Inflammatory macrophage treated with lipopolysaccharide for 1 hour (primary cell): ENCODE data around the gene SLC29A1.
A peak's percentile ranks its signal among the peaks of the same experiment; 100 is the strongest.

ENCODE experiments used
- DNase-seq, 2 donors: peaks; one replicate each; pipeline ENCODE4 v3.0.0-alpha.2; 2020 to 2022

The SLC29A1 gene

DNA sequence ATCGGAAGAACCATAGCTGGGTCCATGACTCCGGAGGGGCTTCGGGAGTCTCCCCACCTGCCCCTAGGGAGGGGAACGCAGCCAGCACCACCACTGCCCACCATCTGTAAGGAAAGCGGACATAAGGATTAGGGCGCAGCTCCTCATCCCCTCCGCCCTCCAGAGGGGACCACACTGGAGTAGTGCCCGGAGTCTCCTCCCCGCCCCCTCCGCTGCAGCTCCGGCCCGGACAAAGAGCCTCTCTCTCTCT is 33.3 kb downstream of the SLC29A1 start:
- peak in 1 of 2 donors; percentile 18 for DNase-seq

DNA sequence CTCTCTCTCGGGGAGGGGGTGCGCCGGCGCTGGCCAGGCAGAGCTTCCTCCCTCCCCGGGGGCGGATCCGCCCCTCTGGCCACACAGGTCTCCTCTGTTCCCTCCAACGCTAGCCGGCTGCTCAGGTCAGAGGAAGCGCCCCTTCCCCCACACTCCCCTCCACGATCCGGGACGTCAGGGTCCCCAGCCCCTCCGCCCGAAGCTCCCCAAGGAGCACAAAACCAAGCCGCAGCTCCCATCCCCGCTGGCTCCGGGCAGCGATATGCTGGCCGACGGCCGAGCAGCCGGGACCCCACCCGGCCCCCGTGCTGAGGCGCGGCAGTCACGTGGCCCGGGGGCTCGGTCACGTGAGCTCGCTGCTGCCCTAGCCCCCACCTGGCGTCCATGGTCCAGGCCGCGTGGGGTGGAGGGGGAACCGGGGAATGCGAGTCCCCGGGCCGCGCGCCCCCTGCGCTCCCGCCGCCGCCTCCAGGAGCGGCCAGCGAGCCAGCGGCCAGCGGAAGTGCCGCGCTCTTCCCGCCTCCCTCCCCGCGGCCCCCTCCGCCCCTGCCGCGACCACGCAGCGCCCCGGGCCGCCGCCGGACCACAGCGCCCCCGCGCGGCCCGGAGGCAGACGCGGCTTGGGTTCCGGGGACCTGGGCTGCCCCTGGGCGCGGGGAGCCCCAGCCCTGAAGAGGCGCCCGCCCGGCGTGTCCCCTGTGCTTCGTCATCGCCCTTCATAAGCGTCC is 33.8 kb downstream of the SLC29A1 start, which contains the start of gene SLC35B2:
Gene SLC35B2 (minus strand): TSS at position 504 of the 728 bp plus-strand sequence. CDS start 118 bp downstream, at position 386.
- peak in 1 of 2 donors; percentile 63 for DNase-seq

- peak; percentile 67 to 86 for DNase-seq
Measured at GRCh38 chr6:44257753-44258324, 34.4 kb downstream of the SLC29A1 start.

DNA sequence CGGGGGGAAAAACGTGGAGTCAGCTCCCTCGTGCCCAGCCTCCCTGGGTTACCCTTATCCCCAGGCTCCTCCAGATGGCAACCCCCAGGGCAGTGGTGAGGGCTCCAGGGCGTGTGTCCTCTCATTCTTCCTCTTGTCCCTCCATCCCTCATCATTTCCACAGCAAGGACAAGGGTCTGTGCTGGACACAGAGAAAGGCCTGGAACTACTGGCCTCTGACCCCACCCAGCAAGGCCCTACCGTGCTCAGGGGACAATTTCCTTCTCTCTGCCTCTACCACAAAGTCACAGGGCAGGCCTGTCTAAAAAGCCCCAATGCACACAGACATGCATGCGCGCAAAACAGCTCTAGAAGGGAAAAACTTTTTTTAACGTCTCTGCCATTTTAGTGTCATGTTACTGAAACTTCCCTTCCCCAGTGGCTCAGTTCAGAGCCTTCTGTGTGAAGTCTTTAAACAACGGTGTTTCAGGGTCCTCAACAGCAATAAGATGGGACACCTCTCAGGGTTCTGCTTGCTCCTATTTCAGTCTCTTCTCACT is 35.0 kb downstream of the SLC29A1 start:
- DNase-seq: no peak

- DNase-seq: no peak
Measured at GRCh38 chr6:44258921-44259320, 35.5 kb downstream of the SLC29A1 start.

GRCh38 chr6:44260011-44260410 is 36.6 kb downstream of the SLC29A1 start:
- no peak for DNase-seq

- no peak for DNase-seq
Measured at GRCh38 chr6:44260451-44261297, 37.3 kb downstream of the SLC29A1 start.

DNA sequence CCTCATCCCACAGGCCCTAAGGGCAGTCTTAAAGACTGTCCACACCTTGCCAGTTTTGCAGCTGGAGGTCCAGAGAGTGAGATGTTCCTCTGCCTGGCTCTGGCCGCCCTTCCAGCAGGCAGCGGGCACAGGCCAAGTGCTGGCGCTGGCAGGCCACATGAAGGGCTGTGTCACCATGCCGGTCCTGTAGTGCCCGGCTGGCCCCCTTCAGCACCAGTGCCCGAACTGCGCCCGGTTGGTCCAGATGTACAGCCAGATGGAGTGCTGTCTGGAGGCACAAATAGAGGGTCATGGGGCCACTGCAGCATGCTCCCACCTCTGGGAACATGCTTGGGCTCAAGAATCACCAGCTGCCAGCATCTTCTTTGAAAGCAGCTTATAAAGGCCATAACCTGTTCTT is 38.2 kb downstream of the SLC29A1 start:
- no peak for DNase-seq

DNA sequence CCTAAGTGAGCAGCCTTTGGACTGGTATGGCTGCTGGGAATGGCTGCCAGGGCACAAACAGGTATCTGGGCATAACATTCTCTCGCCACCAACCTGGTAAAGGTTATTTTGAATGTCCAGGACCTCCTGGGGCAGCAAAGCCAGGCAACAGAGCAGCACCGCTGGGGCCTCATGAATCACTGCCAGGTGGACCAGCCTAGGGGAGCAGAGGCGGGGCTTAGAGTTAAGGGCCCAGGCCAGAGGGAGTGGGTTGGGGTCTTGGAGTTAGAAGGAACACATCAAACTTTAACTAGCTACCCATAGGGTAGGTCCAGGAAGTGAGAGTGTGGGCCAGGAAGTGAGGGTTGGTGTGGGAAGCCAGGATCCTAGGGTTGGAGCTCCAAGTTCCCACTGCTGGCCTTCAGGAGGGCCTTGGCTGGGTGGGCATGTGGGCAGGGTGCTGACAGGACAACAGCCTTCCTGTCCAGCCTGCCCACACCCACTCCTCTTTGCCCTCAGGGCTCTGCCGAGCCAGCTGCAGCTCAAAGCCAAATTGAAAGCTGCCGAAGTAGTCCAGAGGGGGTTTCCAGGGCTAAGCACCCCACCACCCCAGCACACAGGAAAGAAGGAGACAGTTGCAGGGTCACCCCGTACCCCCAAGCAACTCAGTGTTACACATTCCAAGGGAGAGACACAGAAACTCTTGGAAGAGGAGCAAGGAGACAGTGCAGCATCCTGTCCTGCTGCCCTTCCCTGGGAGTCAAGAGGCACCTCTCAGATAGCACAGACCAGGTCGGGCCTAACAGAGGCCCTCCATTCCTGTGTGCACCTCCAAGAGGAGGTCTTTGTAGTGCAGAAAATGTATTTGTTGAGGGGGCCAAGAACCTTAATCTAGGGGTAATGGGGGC is 39.3 kb downstream of the SLC29A1 start:
- peak; percentile 51 to 74 for DNase-seq

DNA sequence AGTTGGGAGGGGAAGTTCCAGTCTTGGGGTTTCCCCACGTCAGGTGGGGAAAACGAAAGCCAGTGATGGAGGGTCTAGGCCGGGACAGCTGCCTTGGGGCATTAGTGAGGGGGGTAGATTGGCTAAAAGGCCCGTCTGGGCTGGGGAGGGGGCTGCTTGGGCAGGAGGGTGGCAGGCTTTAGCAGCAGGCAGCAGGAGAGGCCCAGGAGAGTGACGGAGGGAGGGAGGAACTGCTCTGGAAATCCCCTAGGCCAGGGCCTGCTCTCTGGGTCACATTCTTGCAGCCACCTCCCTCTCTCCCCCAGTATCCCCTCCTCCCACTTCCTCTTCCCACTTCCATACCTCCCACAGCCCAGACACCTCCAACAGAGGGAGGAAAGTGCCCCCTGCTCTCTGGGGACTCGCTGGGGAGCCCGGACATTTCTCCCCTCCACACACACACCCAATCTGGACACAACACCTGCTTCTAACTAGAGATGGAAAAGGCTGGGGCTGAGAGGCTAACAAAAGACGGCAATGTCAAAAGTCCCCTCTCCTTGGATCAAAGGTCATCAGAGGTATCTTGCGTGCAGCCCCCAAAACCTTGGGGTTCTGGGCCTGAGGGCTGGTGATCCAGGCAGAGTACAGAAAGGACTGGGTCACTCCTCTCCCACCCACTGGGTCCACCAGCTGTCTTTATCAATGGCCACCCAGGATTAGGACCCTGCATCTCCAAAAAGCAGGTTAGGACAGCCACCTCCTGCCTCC is 40.1 kb downstream of the SLC29A1 start:
- DNase-seq: peak; percentile 64 to 74

GRCh38 chr6:44264154-44265006 is 41.0 kb downstream of the SLC29A1 start:
- peak; percentile 75 to 80 for DNase-seq

DNA sequence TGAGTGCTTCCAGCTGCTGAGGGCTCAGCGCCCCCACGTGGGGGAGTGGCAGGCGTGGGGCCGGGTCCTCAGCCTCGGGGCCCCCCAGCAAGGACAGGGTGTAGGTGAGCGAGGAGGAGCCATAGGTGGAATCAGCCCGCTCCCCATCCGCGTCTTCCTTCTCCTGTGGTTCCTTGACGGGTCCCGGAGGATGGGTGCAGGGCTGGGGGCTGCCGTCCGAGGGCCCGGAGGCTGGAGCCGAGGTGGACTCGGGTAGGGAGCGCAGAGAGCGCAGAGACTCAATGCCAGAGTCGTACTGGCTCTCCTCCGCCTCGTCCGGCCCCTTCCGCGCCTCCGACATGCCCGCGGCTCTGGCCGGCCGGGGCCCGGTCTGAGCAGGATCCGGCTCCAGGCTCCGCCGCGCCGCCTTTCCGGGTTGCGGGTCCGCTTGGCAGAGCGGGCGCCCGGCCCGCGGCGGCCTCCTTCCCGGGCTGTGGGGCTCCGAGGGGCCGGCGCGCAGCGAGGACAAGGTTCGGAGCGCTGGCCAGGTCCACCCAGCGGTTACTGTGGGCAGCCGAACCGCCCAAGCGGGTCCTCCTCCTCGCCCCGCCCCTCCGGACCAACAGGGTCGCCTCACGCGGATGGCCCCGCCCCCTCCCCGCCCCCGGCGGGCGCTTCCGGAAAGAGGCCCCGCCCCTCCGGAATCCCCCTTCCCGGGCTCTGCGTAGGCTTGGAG is 41.8 kb downstream of the SLC29A1 start, which contains the start of gene NFKBIE:
Gene NFKBIE (minus strand): TSS at position 545 of the 715 bp plus-strand sequence. CDS start 205 bp downstream, at position 340.
- DNase-seq: peak; percentile 94 to 99

DNA sequence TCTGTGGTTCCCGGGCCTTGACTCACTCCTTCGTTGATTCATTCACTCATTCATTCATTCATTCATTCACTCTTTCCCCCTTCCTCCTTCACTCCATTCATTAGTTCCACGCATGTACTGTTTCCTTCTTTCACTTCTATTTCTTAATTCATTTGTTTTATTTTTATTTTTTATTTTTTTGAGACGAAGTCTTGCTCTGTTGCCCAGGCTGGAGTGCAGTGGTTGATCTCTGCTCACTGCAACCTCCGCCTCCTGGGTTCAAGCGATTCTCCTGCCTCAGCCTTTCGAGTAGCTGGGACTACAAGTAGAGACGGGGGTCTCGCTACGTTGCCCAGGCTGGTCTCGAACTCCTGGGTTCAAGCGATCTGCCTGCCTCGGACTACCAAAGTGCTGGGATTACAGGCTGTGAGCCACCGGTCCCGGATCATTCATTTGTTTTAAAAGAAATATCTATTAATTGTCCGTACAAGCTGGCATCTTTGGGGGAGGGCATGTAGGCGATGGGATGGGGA is 42.4 kb downstream of the SLC29A1 start:
- no peak for DNase-seq

DNA sequence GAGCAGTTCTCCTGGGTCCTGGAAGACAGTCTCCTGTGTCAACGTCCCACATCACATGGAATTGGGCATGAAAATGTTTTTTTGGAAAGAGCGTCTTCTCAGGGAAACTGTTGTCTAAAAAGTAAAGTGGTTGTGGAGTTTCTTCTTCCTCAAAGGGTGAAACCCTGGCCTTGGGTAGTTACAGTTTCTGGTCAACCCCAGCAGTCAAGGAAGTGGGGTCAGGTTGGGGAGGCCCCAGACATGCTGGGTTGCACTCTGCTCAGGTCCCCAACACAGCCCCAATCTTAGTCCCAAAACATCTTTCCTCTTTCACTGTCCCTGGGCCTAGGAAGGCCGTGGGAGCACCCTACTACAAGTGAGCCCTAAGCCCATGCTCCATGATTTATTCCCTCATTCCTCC is 43.0 kb downstream of the SLC29A1 start:
- DNase-seq: no peak

- no peak for DNase-seq
Measured at GRCh38 chr6:44267252-44267651, 43.9 kb downstream of the SLC29A1 start.

- DNase-seq: peak in 1 of 2 donors; percentile 59
Measured at GRCh38 chr6:44268095-44268628, 44.8 kb downstream of the SLC29A1 start.

- peak in 1 of 2 donors; percentile 67 for DNase-seq
Measured at GRCh38 chr6:44269178-44269920, 46.0 kb downstream of the SLC29A1 start.

GRCh38 chr6:44269921-44270525 is 46.6 kb downstream of the SLC29A1 start, which contains the start of gene TMEM151B:
Gene TMEM151B, plus strand, starts transcription at chr6:44270450. Its CDS starts 293 bp downstream, at chr6:44270743.
- DNase-seq: no peak
